ENCODE results near the gene COL20A1.

DNA sequence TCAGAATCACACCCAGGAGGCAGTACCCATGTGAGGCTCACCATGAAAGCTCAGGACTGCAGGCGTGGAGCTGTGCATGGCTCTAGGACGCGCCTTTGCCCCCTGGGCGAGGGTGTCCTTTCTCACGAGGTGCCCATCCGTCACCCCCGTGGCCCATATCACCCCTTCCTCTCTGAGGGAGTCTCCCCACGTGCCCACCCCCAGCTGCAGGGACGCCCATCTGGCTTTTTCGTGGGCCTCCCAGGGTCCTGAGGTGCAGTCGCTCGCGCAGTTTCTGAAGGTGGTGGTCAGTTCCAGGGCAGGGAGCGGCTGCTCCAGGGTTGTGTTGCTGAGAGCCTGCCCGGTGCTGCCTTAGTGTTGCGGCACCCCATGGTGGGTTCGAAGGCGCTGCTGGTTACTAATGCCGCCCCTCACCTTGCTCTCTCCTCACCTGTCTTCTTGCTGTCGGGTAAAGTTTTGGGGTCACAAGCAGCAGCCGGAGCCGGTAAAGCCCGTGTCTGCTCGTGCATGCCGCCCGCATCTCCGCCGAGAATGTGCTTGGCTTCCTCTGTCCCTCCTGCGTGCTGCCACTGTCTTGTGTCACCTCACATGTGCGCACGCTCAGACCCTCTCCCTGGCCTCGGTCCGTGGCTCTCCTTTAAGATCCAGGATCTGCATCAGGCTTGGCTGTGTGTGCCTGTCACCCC is 9.4 kb upstream of the COL20A1 start:
- TF ChIP-seq, protein P1, sequence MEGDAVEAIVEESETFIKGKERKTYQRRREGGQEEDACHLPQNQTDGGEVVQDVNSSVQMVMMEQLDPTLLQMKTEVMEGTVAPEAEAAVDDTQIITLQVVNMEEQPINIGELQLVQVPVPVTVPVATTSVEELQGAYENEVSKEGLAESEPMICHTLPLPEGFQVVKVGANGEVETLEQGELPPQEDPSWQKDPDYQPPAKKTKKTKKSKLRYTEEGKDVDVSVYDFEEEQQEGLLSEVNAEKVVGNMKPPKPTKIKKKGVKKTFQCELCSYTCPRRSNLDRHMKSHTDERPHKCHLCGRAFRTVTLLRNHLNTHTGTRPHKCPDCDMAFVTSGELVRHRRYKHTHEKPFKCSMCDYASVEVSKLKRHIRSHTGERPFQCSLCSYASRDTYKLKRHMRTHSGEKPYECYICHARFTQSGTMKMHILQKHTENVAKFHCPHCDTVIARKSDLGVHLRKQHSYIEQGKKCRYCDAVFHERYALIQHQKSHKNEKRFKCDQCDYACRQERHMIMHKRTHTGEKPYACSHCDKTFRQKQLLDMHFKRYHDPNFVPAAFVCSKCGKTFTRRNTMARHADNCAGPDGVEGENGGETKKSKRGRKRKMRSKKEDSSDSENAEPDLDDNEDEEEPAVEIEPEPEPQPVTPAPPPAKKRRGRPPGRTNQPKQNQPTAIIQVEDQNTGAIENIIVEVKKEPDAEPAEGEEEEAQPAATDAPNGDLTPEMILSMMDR (IDR thresholded peaks at IDR 0.05): no peak
- no peak for TF ChIP-seq POLR2A (IDR thresholded peaks at IDR 0.05)

Measured in right lobe of liver (tissue), 4 donors.